Measurements from ENCODE around the gene PCDHGA1. TPM values are rescaled to one million over a fixed set of nuclear protein-coding genes. Genes with fewer than 3 reads are reported as not detected.

Gene PCDHGA1
- total and polyA plus RNA-seq, 9 of the 15 experiments (the other 6 are each of a cell fraction or from before 2014, with no cell fraction given) = 0.05 to 0.26 (median 0.18) TPM; not detected in 2

- peak; percentile 59; the same call in 1 of the 2 replicates for TF ChIP-seq ZNF263 (CRISPR knock-in tag; IDR thresholded peaks at IDR 0.05; ENCODE audit: borderline replicate concordance)
- TF ChIP-seq FIP1L1 (IDR thresholded peaks at IDR 0.05; ENCODE audit: low read depth, low read length, poor library complexity, severe bottlenecking) = no peak
- no peak for TF ChIP-seq EP400 (IDR thresholded peaks at IDR 0.05)
- TF ChIP-seq DLX4 (CRISPR knock-in tag; IDR thresholded peaks at IDR 0.05) = no peak
- 0 out of 3 replicates have a peak, but pooled peaks of 1 of the 2 experiments have one; percentile 12 for TF ChIP-seq CBX3 (IDR thresholded peaks at IDR 0.05; ENCODE audit: borderline replicate concordance in 1 of 2, low read length in 2 of 2)
- TF ChIP-seq, protein P1, sequence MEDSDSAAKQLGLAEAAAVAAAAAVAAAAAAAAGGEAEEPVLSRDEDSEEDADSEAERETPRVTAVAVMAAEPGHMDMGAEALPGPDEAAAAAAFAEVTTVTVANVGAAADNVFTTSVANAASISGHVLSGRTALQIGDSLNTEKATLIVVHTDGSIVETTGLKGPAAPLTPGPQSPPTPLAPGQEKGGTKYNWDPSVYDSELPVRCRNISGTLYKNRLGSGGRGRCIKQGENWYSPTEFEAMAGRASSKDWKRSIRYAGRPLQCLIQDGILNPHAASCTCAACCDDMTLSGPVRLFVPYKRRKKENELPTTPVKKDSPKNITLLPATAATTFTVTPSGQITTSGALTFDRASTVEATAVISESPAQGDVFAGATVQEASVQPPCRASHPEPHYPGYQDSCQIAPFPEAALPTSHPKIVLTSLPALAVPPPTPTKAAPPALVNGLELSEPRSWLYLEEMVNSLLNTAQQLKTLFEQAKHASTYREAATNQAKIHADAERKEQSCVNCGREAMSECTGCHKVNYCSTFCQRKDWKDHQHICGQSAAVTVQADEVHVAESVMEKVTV (CRISPR knock-in tag; IDR thresholded peaks at IDR 0.05) = peak; percentile 72
- no peak for TF ChIP-seq BRD4 (IDR thresholded peaks at IDR 0.05)
- TF ChIP-seq ZNF133 (CRISPR knock-in tag; IDR thresholded peaks at IDR 0.05) = no peak
- TF ChIP-seq MEIS2 (IDR thresholded peaks at IDR 0.05; ENCODE audit: partially characterized antibody) = peak; percentile 4
- TF ChIP-seq MYNN (IDR thresholded peaks at IDR 0.05) = 0 out of 2 replicates have a peak, but pooled peaks have one; percentile 32
- TF ChIP-seq MYNN (CRISPR knock-in tag; IDR thresholded peaks at IDR 0.05) = no peak
- TF ChIP-seq HNRNPLL (IDR thresholded peaks at IDR 0.05; ENCODE audit: low read depth, low read length, poor library complexity, severe bottlenecking) = no peak
- no peak for TF ChIP-seq ZNF239 (CRISPR knock-in tag; IDR thresholded peaks at IDR 0.05)
- no peak for TF ChIP-seq RBM17 (IDR thresholded peaks at IDR 0.05; ENCODE audit: borderline replicate concordance, low read depth, low read length)
- TF ChIP-seq BCOR (IDR thresholded peaks at IDR 0.05) = no peak
- no peak for TF ChIP-seq CCAR2 (IDR thresholded peaks at IDR 0.05; ENCODE audit: low read depth, low read length)
- no peak for TF ChIP-seq HDAC6 (IDR thresholded peaks at IDR 0.05; ENCODE audit: low read depth, low read length)
- no peak for TF ChIP-seq ZNF253 (CRISPR knock-in tag; conservative IDR thresholded peaks at IDR 0.05)
- no peak for TF ChIP-seq ZNF518B (CRISPR knock-in tag; IDR thresholded peaks at IDR 0.05)
- TF ChIP-seq TEAD1 (CRISPR knock-in tag; IDR thresholded peaks at IDR 0.05) = peak; percentile 69 to 94
- TF ChIP-seq ZNF77 (CRISPR knock-in tag; IDR thresholded peaks at IDR 0.05) = no peak
- no peak for TF ChIP-seq ZNF696 (CRISPR knock-in tag; conservative IDR thresholded peaks at IDR 0.05)
Measured at GRCh38 chr5:141524604-141525597, 194.6 kb downstream of the PCDHGA1 start (continued).

Measured in K562 (cell line).